Measurements from ENCODE around the gene COL5A1.

Gene COL5A1

GRCh38 chr9:134818591-134818990 is 177.0 kb downstream of the COL5A1 start:
- no peak for DNase-seq (ENCODE audit: low spot score)

GRCh38 chr9:134820901-134821300 is 179.3 kb downstream of the COL5A1 start:
- DNase-seq (ENCODE audit: low spot score) = no peak

- no peak for DNase-seq (ENCODE audit: low spot score)
Observed at GRCh38 chr9:134822541-134822940, 180.9 kb downstream of the COL5A1 start.

- no peak for DNase-seq (ENCODE audit: low spot score)
Observed at GRCh38 chr9:134823623-134824022, 182.0 kb downstream of the COL5A1 start.

- no peak for DNase-seq (ENCODE audit: low spot score)
Observed at GRCh38 chr9:134824583-134824982, 183.0 kb downstream of the COL5A1 start.

- DNase-seq (ENCODE audit: low spot score) = no peak
Observed at GRCh38 chr9:134825025-134825424, 183.4 kb downstream of the COL5A1 start.

- no peak for DNase-seq (ENCODE audit: low spot score)
Observed at GRCh38 chr9:134826336-134827285, 185.0 kb downstream of the COL5A1 start.

- no peak for DNase-seq (ENCODE audit: low spot score)
Observed at GRCh38 chr9:134827559-134827958, 186.0 kb downstream of the COL5A1 start.

GRCh38 chr9:134827993-134828392 is 186.4 kb downstream of the COL5A1 start:
- DNase-seq (ENCODE audit: low spot score) = no peak

- no peak for DNase-seq (ENCODE audit: low spot score)
Observed at GRCh38 chr9:134828892-134829291, 187.3 kb downstream of the COL5A1 start.

- DNase-seq (ENCODE audit: low spot score) = no peak
Observed at GRCh38 chr9:134829356-134829937, 187.8 kb downstream of the COL5A1 start.

GRCh38 chr9:134830126-134830525 is 188.5 kb downstream of the COL5A1 start:
- no peak for DNase-seq (ENCODE audit: low spot score)

GRCh38 chr9:134830926-134831720 is 189.5 kb downstream of the COL5A1 start:
- DNase-seq (ENCODE audit: low spot score) = no peak

GRCh38 chr9:134832471-134832870 is 190.9 kb downstream of the COL5A1 start:
- no peak for DNase-seq (ENCODE audit: low spot score)

GRCh38 chr9:134833294-134833880 is 191.8 kb downstream of the COL5A1 start:
- no peak for DNase-seq (ENCODE audit: low spot score)

- no peak for DNase-seq (ENCODE audit: low spot score)
Observed at GRCh38 chr9:134834217-134834956, 192.8 kb downstream of the COL5A1 start.

- DNase-seq (ENCODE audit: low spot score) = no peak
Observed at GRCh38 chr9:134834957-134835419, 193.4 kb downstream of the COL5A1 start.

- DNase-seq (ENCODE audit: low spot score) = no peak
Observed at GRCh38 chr9:134835448-134835847, 193.8 kb downstream of the COL5A1 start.

- no peak for DNase-seq (ENCODE audit: low spot score)
Observed at GRCh38 chr9:134835987-134836386, 194.4 kb downstream of the COL5A1 start.

GRCh38 chr9:134836406-134836970 is 194.9 kb downstream of the COL5A1 start:
- DNase-seq (ENCODE audit: low spot score) = no peak

- no peak for DNase-seq (ENCODE audit: low spot score)
Observed at GRCh38 chr9:134837529-134837928, 195.9 kb downstream of the COL5A1 start.

All from AG08396 (cell line).